A549 (cell line): ENCODE measurements around the gene ULK2. TPM values are rescaled to one million over a fixed set of nuclear protein-coding genes. Genes with fewer than 3 reads are reported as not detected.
A peak's percentile ranks its signal among the peaks of the same experiment; 100 is the strongest.

Experiments used
- ATAC-seq, 2 experiments: fragments of 200-7000 bp in 1 of 2; fragments of >200 bp in 1 of 2; cut with Nextera tagmentation in 1 of 2; cut with Tn5 transposase in 1 of 2; 3 replicates each; pipeline versions ENCODE4 v1.8.0 to v1.9.1; 2018 to 2020; ENCODE audit warnings: mild to moderate bottlenecking in 1 of 2, moderate library complexity in 1 of 2
- CTCF ChIA-PET: fragments of 300-600 bp; sonication (Branson Sonifier 250); formaldehyde crosslinking; extraction: SDS; loops from one replicate; lab custom pipeline; 2021; ENCODE audit warnings: antibody characterized with exemption, inconsistent platforms; lab: Yijun Ruan, JAX
- POLR2A ChIA-PET: fragments of 350-600 bp; formaldehyde crosslinking; extraction: SDS; loops from one replicate; lab custom pipeline; 2021; ENCODE audit warnings: antibody characterized with exemption, inconsistent platforms; lab: Yijun Ruan, JAX
- DNase-seq, 2 experiments: peaks; one replicate each; pipeline versions ENCODE4 v3.0.0 to v3.0.0-alpha.2; 2011 to 2016; ENCODE audit warnings: low read depth in 1 of 2, low spot score in 1 of 2
- FAIRE-seq: peaks from 2 replicates; lab custom pipeline; 2011; peaks lifted over from hg19 to GRCh38; lab: Jason Lieb, UNC
- H3K27ac ChIP-seq, 2 experiments: fragments of >200 bp; sonication (Bioruptor Twin); formaldehyde crosslinking; 3 replicates each; pipeline ENCODE4 v1.5.1; 2016 to 2017
- H3K4me1 ChIP-seq: fragments of >200 bp; sonication (Bioruptor Twin); formaldehyde crosslinking; 3 replicates; pipeline ENCODE4 v1.6.1; 2016
- H3K4me2 ChIP-seq: fragments of >200 bp; sonication (Bioruptor Twin); formaldehyde crosslinking; 3 replicates; pipeline ENCODE4 v1.6.1; 2016
- H3K4me3 ChIP-seq: fragments of >200 bp; sonication (Bioruptor Twin); formaldehyde crosslinking; 3 replicates; pipeline ENCODE4 v1.5.1; 2016
- H3K9me3 ChIP-seq: fragments of >200 bp; sonication (Bioruptor Twin); formaldehyde crosslinking; 3 replicates; pipeline ENCODE4 v1.6.1; 2016
- ATOH8 ChIP-seq: fragments of 250-450 bp; sonication (Bioruptor Pico); IDR thresholded peaks from 2 replicates; pipeline ENCODE4 v1.5.0; 2020; ENCODE audit warnings: low read depth, mild to moderate bottlenecking, moderate library complexity
- BCL3 ChIP-seq: fragments of >200 bp; sonication (Bioruptor Twin); formaldehyde crosslinking; IDR thresholded peaks from 3 replicates; pipeline ENCODE4 v1.6.1; 2016
- BHLHE40 ChIP-seq: IDR thresholded peaks from 2 replicates; pipeline ENCODE4 v1.6.1; 2012; ENCODE audit warnings: low read depth, low read length, inconsistent platforms
- EHF ChIP-seq: fragments of 250-450 bp; sonication (Bioruptor Pico); IDR thresholded peaks from 2 replicates; pipeline ENCODE4 v1.5.0; 2020; ENCODE audit warnings: mild to moderate bottlenecking
- HDAC2 ChIP-seq: fragments of 200-600 bp; sonication (generic); IDR thresholded peaks from 2 replicates; pipeline ENCODE4 v1.6.1; 2016
- HEYL ChIP-seq: fragments of 250-450 bp; sonication (Bioruptor Pico); IDR thresholded peaks from 2 replicates; pipeline ENCODE4 v1.8.0; 2021; ENCODE audit warnings: mild to moderate bottlenecking, moderate library complexity
- HMGXB4 ChIP-seq: fragments of 250-450 bp; sonication (Bioruptor Pico); IDR thresholded peaks from 2 replicates; pipeline ENCODE4 v1.5.0; 2021; ENCODE audit warnings: mild to moderate bottlenecking, moderate library complexity, borderline replicate concordance
- HOXB13 ChIP-seq: fragments of 250-450 bp; sonication (Bioruptor Pico); IDR thresholded peaks from 2 replicates; pipeline ENCODE4 v1.5.0; 2020; ENCODE audit warnings: low read depth, mild to moderate bottlenecking, moderate library complexity
- HOXB5 ChIP-seq: fragments of 250-450 bp; sonication (Bioruptor Pico); IDR thresholded peaks from 2 replicates; pipeline ENCODE4 v1.5.0; 2020; ENCODE audit warnings: mild to moderate bottlenecking, moderate library complexity
- KDM1A ChIP-seq: fragments of 200-600 bp; sonication (generic); IDR thresholded peaks from 2 replicates; pipeline ENCODE4 v1.6.1; 2016; ENCODE audit warnings: low read depth, mild to moderate bottlenecking
- KDM5A ChIP-seq: fragments of 200-600 bp; sonication (generic); IDR thresholded peaks from 2 replicates; pipeline ENCODE4 v1.6.1; 2016; ENCODE audit warnings: antibody characterized with exemption, mild to moderate bottlenecking
- MAFK ChIP-seq: fragments of 450-650 bp; IDR thresholded peaks from 2 replicates; pipeline ENCODE4 v1.6.1; 2014; ENCODE audit not compliant: partially characterized antibody
- MYC ChIP-seq: IDR thresholded peaks from 2 replicates; pipeline ENCODE4 v1.6.1; 2012; ENCODE audit warnings: mild to moderate bottlenecking, inconsistent platforms, low read length, improper control_type of control experiment, borderline replicate concordance
- NFE2L2 ChIP-seq: fragments of 150-350 bp; conservative IDR thresholded peaks from 2 replicates; pipeline ENCODE4 v1.6.1; 2014; ENCODE audit warnings: low read length
- NPAS2 ChIP-seq: fragments of 250-450 bp; sonication (Bioruptor Pico); IDR thresholded peaks from 2 replicates; pipeline ENCODE4 v1.8.0; 2022; ENCODE audit warnings: mild to moderate bottlenecking, moderate library complexity, borderline replicate concordance
- NR3C1 ChIP-seq: fragments of >200 bp; sonication (Bioruptor Twin); formaldehyde crosslinking; IDR thresholded peaks from 3 replicates; pipeline ENCODE4 v1.6.1; 2017
- PHF8 ChIP-seq: fragments of 200-600 bp; sonication (generic); IDR thresholded peaks from 2 replicates; pipeline ENCODE4 v1.6.1; 2016; ENCODE audit warnings: low read depth, mild to moderate bottlenecking, antibody characterized with exemption, moderate library complexity, borderline replicate concordance
- POLR2A ChIP-seq: IDR thresholded peaks from 2 replicates; pipeline ENCODE4 v1.6.1; 2012; ENCODE audit warnings: mild to moderate bottlenecking, low read length
- POLR2AphosphoS2 ChIP-seq: conservative IDR thresholded peaks from 2 replicates; pipeline ENCODE4 v1.6.1; 2012; ENCODE audit warnings: low read length, improper control_type of control experiment, inconsistent platforms
- RFX5 ChIP-seq: fragments of 450-650 bp; IDR thresholded peaks from 2 replicates; pipeline ENCODE4 v1.7.1; 2014; ENCODE audit warnings: antibody characterized with exemption, mild to moderate bottlenecking, moderate library complexity
- RNF2 ChIP-seq: fragments of 200-600 bp; sonication (generic); IDR thresholded peaks from 2 replicates; pipeline ENCODE4 v1.6.1; 2016; ENCODE audit warnings: low read depth, mild to moderate bottlenecking, antibody characterized with exemption, moderate library complexity, borderline replicate concordance
- SREBF2 ChIP-seq: fragments of 450-650 bp; IDR thresholded peaks from 2 replicates; pipeline ENCODE4 v1.6.1; 2014; ENCODE audit warnings: mild to moderate bottlenecking, moderate library complexity
- TP53 ChIP-seq: fragments of 250-450 bp; sonication (Bioruptor Pico); IDR thresholded peaks from 2 replicates; pipeline ENCODE4 v1.5.0; 2021; ENCODE audit warnings: mild to moderate bottlenecking, moderate library complexity
- ZC3H11A ChIP-seq: fragments of 450-650 bp; IDR thresholded peaks from 2 replicates; pipeline ENCODE4 v1.6.1; 2014; ENCODE audit warnings: antibody characterized with exemption, mild to moderate bottlenecking
- ZFP36 ChIP-seq: fragments of 450-650 bp; IDR thresholded peaks from 2 replicates; pipeline ENCODE4 v1.6.1; 2014; ENCODE audit warnings: borderline replicate concordance; ENCODE audit not compliant: partially characterized antibody
- ZSCAN20 ChIP-seq: fragments of 250-450 bp; sonication (Bioruptor Pico); IDR thresholded peaks from 2 replicates; pipeline ENCODE4 v1.8.0; 2022; ENCODE audit warnings: mild to moderate bottlenecking, moderate library complexity
- WGBS: methylation state at CpG from one replicate; pipeline ENCODE4 v1.1.6; 2017; ENCODE audit errors: missing lambda C conversion rate; 5-methylcytosine and 5-hydroxymethylcytosine counted together
- polyA plus RNA-seq, 4 experiments: library from polyadenylated mRNA; depleted of rRNA in 3 of 4; stranded (reverse); fragments of >200 nt; fragmentation: RNase III in 1 of 4; extraction: RNeasy Plus Mini Kit Qiagen cat#74134 plus additional on column Dnase treatment in 1 of 4; gene quantifications; 2 replicates in 3 of 4; 3 replicates in 1 of 4; pipeline ENCODE4 v1.2.3, GENCODE V29; 2011 to 2017

Gene ULK2
- polyA plus RNA-seq, 2 of the 4 experiments (the other 2 are of a cell fraction) = 14.4 to 40.9 TPM

- TF ChIP-seq TP53 (no peak), ZFP36 (no peak), MAFK (no peak), BHLHE40 (no peak), HDAC2 (no peak), BCL3 (no peak), NFE2L2 (no peak), ATOH8 (no peak), HMGXB4 (no peak)
Observed at GRCh38 chr17:19867079-19867328, 732 bp downstream of the ULK2 start (continued).

- H3K27ac ChIP-seq = no peak overlapping the region
- peaks cover 15% of the 10 kb centered on the region; the same call in 2 of the 3 replicates for H3K4me1 ChIP-seq
- CTCF ChIA-PET = interaction anchor here (0.9 to 1.8 kb wide), 3 partner anchors 9 to 70 kb away, joined by 4 read pairs; no protein-coding TSS in a partner anchor
- no peak overlapping the region for H3K4me3 ChIP-seq
- DNase-seq (no peak), ATAC-seq (no peak)
- WGBS = 83% methylated on average over 3 of the region's 3 CpGs
- H3K4me2 ChIP-seq = 0 out of 3 replicates have a peak overlapping the region, but pooled peaks have one; percentile 83
- POLR2A ChIA-PET = no interaction called here
- TF ChIP-seq RNF2 (no peak), ATOH8 (no peak), POLR2A (no peak), KDM5A (no peak), HOXB5 (CRISPR knock-in tag) (no peak), MAFK (no peak), ZC3H11A (no peak), NR3C1 (no peak), HOXB13 (CRISPR knock-in tag) (no peak), SREBF2 (no peak), ZSCAN20 (CRISPR knock-in tag) (no peak), NPAS2 (no peak), MYC (no peak), EHF (CRISPR knock-in tag) (no peak), HEYL (CRISPR knock-in tag) (no peak), POLR2AphosphoS2 (no peak), KDM1A (no peak), RFX5 (no peak), PHF8 (no peak)
- TF ChIP-seq, all 56 proteins: peak for 0
- H3K9me3 ChIP-seq = no peaks in the 10 kb centered on the region
- peak; percentile 80 for FAIRE-seq
Observed at GRCh38 chr17:19865021-19865420, 2.7 kb downstream of the ULK2 start.
